Glutamatergic neuron (in vitro differentiated cells): ENCODE measurements around the gene MAP3K19. TPM values are rescaled to one million over a fixed set of nuclear protein-coding genes. Genes with fewer than 3 reads are reported as not detected.

ENCODE experiments used
- DNase-seq: peaks from one replicate; pipeline ENCODE4 v3.0.0; 2022
- H3K27ac Mint-ChIP-seq: one replicate; pipeline ENCODE4 v1.8.0; 2020; ENCODE audit warnings: mild to moderate bottlenecking, mixed read lengths, inconsistent platforms; ENCODE audit not compliant: unreplicated experiment
- H3K27me3 Mint-ChIP-seq: one replicate; pipeline ENCODE4 v1.8.0; 2020; ENCODE audit warnings: mild to moderate bottlenecking, moderate library complexity, mixed read lengths, inconsistent platforms; ENCODE audit not compliant: unreplicated experiment
- H3K36me3 Mint-ChIP-seq: one replicate; pipeline ENCODE4 v1.8.0; 2020; ENCODE audit warnings: mild to moderate bottlenecking, mixed read lengths, inconsistent platforms; ENCODE audit not compliant: unreplicated experiment
- H3K4me1 Mint-ChIP-seq: one replicate; pipeline ENCODE4 v1.8.0; 2020; ENCODE audit warnings: mild to moderate bottlenecking, low read depth, mixed read lengths, inconsistent platforms; ENCODE audit not compliant: unreplicated experiment
- H3K4me3 Mint-ChIP-seq: one replicate; pipeline ENCODE4 v1.8.0; 2020; ENCODE audit warnings: mild to moderate bottlenecking, mixed read lengths, inconsistent platforms; ENCODE audit not compliant: unreplicated experiment
- H3K9me3 Mint-ChIP-seq: one replicate; pipeline ENCODE4 v1.8.0; 2020; ENCODE audit warnings: mild to moderate bottlenecking, moderate library complexity, mixed read lengths, inconsistent platforms; ENCODE audit not compliant: unreplicated experiment
- total RNA-seq: library from RNA; stranded (reverse); fragmentation: NEBNext Ultra II Directional; extraction: Animal tissue kit (Norgen Biotek cat#: 25700); gene quantifications from one replicate; pipeline ENCODE4 v1.2.1, GENCODE V29; 2021; ENCODE audit not compliant: unreplicated experiment
- TF ChIP-seq, protein P1 (sequence below): fragments of 200-600 bp; sonication (generic); IDR thresholded peaks from one replicate; pipeline ENCODE4 v1.5.0; 2021; ENCODE audit not compliant: partially characterized antibody, unreplicated experiment

MAP3K19 gene
- total RNA-seq, 1 donor from 2014 or later: not detected

DNA sequence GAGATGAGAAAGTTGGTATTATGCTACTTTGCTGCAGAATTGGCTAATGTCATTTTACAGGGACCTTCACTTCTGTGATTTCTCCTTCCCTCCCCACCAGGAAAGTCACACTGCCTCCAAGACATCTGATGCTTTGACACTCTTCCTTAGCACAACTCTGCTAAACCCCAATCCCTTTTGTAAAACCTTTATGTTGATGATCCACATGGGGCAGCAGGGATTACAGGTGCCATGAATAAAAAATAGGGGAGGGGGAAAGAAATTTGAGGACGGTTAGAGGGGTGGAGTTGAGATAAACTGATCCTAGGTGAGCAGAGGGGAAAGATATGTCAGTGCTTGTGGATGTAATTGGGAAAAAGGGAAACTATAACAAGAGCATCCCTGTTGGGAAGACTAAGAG lies 102.3 kb downstream of the MAP3K19 start:
- Mint-ChIP-seq H3K36me3 (no peaks in the 10 kb centered on the region), H3K27ac (no peak overlapping the region), H3K27me3 (no peaks in the 10 kb centered on the region), H3K4me1 (no peaks in the 10 kb centered on the region), H3K4me3 (no peak overlapping the region), H3K9me3 (no peaks in the 10 kb centered on the region)
- TF ChIP-seq, protein P1, sequence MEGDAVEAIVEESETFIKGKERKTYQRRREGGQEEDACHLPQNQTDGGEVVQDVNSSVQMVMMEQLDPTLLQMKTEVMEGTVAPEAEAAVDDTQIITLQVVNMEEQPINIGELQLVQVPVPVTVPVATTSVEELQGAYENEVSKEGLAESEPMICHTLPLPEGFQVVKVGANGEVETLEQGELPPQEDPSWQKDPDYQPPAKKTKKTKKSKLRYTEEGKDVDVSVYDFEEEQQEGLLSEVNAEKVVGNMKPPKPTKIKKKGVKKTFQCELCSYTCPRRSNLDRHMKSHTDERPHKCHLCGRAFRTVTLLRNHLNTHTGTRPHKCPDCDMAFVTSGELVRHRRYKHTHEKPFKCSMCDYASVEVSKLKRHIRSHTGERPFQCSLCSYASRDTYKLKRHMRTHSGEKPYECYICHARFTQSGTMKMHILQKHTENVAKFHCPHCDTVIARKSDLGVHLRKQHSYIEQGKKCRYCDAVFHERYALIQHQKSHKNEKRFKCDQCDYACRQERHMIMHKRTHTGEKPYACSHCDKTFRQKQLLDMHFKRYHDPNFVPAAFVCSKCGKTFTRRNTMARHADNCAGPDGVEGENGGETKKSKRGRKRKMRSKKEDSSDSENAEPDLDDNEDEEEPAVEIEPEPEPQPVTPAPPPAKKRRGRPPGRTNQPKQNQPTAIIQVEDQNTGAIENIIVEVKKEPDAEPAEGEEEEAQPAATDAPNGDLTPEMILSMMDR: no peak
- no peak for DNase-seq

DNA sequence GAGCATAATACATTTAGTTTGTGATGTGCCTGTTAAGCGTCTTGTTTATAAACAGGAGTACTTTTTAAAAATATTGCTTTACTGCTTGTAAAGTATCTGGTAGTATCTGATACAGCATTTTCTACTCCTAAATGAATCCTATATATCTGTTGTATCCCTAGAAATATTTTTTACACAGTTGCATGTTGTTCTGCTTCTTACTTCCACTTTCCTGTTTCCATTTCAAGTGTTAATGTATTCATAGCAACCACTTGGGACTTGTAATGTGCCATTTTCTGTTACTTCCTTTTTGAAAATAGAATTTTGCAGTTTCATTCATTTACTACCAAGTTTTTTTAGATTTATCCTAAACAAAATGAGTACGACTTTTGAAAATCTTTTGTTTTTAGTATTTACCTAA lies 103.7 kb downstream of the MAP3K19 start:
- DNase-seq: no peak
- Mint-ChIP-seq H3K9me3 (no peaks in the 10 kb centered on the region), H3K4me3 (no peak overlapping the region), H3K27ac (no peak overlapping the region), H3K27me3 (no peaks in the 10 kb centered on the region), H3K36me3 (no peaks in the 10 kb centered on the region), H3K4me1 (no peaks in the 10 kb centered on the region)
- TF ChIP-seq, protein P1: no peak

DNA sequence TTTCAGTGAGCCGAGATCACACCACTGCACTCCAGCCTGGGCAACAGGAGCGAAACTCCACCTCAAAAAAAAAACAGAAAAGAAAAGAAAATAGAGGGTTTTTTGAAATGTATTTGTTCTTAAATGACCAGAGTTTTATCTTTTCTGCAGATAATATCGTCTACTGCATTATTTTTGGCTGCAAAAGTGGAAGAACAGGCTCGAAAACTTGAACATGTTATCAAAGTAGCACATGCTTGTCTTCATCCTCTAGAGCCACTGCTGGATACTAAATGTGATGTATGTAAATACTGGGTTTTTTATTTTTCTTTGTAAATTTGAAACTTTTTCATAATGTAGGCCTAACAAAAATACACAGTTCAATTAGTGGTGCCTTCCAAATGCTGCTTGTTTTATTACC lies 110.6 kb downstream of the MAP3K19 start:
- no peak for DNase-seq
- H3K27me3 Mint-ChIP-seq: no peaks in the 10 kb centered on the region
- TF ChIP-seq, protein P1: no peak
- H3K9me3 Mint-ChIP-seq: no peaks in the 10 kb centered on the region
- H3K4me3 Mint-ChIP-seq: no peak overlapping the region
- peaks cover 2% of the 10 kb centered on the region for H3K4me1 Mint-ChIP-seq
- H3K36me3 Mint-ChIP-seq: no peaks in the 10 kb centered on the region
- peak overlapping the region; percentile 22 for H3K27ac Mint-ChIP-seq

DNA sequence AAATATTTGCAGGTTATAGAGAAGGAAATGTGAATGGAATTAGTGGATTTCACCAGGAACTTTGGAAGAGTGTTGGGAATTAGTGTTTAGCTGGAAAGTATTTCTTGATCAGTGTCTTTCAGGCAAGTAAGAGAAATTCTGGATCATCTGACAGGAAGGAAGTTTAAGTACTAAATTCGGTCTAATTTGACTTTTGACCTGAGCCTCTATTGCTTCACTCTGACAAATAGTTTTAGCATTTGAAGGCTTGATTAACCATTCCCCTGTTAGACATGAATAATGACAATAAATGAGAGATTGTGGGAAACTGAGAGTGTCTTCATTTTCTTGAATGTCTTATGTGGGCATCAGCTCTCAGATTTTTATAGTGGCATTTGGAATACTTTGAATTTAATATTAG lies 112.6 kb downstream of the MAP3K19 start:
- Mint-ChIP-seq H3K27ac (no peak overlapping the region), H3K4me1 (peaks cover 2% of the 10 kb centered on the region), H3K9me3 (no peaks in the 10 kb centered on the region), H3K27me3 (no peaks in the 10 kb centered on the region), H3K4me3 (no peak overlapping the region), H3K36me3 (no peaks in the 10 kb centered on the region)
- DNase-seq: no peak
- TF ChIP-seq, protein P1: no peak

DNA sequence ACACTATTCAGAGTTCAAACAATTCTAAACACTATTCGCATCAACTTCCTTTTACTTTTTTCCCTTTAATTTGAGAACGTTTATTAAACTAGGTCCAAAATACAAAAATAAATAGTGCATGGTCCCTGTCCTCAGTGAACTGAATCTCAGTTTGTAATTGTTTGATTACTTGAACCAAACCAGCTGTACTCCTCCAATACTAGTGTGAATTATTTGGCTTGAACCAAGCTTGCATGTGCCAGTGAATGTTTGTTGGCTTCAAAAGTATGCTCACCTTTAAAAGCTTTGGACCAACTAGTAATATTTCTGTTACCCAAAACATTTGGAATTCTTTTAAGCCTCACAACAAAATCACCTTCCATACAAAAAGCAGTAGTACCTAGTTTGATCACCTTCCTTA lies 113.1 kb downstream of the MAP3K19 start:
- Mint-ChIP-seq H3K27me3 (no peaks in the 10 kb centered on the region), H3K4me3 (no peak overlapping the region), H3K4me1 (peaks cover 2% of the 10 kb centered on the region), H3K27ac (no peak overlapping the region), H3K36me3 (no peaks in the 10 kb centered on the region), H3K9me3 (no peaks in the 10 kb centered on the region)
- TF ChIP-seq, protein P1: no peak
- DNase-seq: no peak
